ENCODE data around the gene HOXB9.

Gene HOXB9

DNA sequence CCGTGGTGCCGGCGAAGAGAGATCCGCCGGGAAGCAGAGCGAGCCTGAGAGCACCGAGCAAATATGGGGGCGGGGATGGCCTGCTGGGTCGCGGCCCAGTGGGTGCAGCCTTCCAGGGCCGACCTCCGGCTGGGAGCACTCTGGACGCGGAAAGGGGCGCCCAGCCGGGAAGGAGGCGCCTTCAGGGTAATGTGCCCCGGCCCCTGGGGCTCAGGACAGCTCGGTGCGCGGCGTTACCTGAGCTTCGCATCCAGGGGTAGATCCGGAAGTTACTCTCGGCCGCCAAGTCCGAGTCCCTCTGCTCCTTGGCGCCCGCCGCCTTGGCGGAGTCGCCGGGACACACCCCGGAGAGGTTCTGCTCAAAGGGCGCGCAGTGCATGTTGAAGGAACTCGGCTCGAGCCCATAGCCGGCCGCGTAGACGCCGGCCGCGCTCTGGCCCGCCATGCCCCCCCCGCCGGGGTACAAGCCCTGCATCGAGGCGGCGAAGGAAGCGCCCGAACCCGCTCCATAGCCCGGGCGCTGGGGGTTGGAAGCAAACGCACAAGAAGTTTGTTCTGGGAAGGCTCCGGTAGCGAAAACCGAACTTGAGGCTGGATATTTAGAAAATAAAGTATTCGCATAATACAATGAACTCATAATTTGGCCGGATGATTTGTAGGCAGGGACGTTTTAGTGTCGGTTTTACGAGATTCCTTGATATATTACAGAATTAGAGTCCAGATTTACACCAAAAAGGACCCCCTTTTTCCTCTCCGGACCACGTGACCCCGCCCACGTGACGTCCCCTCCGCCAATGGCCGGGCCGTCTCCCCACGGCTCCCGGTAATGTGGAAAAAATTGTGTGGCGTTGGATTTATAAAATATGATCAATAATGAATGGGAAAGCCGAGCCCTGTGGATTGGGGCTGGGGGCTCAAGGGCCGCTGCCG lies 15.6 kb downstream of the HOXB9 start, which contains the start of gene HOXB7:
Gene HOXB7, minus strand, starts transcription at position 736 of the 930 bp plus-strand sequence. Its CDS starts 99 bp downstream, at position 637.
- DNase-seq (ENCODE audit: low read depth) = no peak

- no peak for DNase-seq (ENCODE audit: low read depth)
Measured at GRCh38 chr17:48609759-48610281, 16.3 kb downstream of the HOXB9 start.

GRCh38 chr17:48609033-48609432 lies 17.1 kb downstream of the HOXB9 start:
- DNase-seq (ENCODE audit: low read depth) = no peak

DNA sequence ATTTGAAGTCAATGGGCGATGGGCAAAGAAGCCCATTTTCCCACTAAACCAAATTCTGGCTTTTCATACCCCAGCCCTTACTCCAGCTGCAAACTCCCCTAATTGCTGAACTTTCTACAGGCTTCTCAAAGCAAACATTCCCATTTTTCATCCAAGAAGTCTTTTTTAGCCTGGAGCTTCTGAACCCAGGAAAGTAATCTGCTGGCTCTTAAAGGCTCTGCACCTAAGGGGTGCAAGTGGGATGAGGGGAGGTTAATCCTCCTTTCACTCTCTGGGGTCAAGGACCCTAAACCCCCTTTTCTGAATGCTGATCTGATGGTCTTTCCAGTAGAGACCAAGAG lies 17.7 kb downstream of the HOXB9 start:
- no peak for DNase-seq (ENCODE audit: low read depth)

DNA sequence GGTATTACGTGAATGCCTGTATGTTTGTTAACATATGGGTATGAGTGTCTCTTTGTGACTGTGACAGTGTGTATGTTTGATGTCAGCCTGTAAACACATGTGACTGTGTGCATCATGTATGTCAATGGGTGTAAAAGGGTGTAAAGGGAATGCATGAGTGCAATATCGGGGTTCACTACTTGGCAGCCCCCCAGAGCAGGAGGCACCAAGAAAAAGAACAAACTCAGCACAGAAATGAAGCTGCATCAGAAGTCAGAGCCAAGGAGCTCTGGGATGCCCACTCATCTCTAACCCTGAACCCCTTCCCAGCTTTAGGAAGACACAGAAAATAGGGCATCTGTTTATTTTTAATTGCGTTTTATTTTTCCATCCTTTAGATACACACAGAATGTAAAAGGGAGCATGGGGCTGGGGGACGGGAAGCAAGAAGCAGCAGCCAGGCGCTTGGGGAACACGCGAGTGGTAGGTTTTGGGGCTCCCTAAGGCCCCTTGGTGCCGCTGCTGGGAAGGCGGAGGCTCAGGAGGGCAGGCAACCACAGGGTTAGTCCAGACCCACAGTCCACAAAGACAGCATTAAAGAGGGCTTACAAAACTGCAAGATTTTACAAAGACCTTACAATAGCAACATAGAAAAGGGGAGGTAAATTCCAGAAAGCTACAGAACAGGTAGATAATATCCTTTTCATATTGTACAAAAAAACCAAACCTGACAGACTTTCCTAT lies 19.1 kb downstream of the HOXB9 start:
- DNase-seq (ENCODE audit: low read depth) = no peak

DNA sequence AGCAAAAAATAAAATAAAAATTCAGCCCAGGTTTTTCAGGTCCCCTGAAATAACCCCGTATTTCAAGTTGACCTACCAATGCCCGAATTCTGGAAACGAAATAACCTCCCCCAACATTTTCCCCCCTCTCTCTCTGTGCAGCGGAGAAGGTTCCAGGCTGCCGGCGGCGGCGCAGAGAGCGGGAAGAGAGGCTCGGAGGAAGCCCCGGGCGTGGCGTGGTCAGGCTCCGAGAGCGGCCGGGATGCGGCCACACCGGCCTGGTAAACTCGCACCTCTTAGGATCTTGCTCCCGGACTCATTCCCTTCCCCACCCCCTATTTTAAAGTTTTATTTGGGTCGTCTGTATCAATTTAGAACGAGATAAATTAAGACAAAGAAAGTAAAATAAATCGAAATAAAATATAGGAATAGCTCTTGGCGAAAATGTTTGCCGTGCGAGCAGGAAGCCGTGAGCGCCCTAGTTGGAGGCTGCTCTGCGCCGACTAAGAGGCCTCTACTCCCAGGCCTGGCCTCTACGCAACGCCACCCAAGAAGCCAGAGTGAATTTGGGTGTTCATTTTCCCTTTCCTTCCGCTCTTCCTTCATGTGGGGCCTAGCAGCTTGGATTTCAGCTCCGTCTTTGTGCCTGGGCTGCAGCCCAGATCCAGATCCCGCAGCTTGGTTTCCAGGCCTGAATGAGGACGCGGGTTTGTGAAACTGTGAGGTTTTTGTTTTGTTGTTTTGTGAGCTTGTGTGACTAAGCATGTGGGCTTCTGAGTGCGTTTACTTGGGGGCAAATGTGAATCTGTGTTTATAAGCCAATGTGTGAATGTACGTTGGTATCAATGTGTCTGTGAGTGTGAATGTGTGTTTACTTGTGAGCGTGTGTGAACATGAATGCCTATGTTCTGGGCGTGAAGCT lies 19.9 kb downstream of the HOXB9 start:
- no peak for DNase-seq (ENCODE audit: low read depth)

GRCh38 chr17:48605409-48605919 lies 20.7 kb downstream of the HOXB9 start:
- no peak for DNase-seq (ENCODE audit: low read depth)

DNA sequence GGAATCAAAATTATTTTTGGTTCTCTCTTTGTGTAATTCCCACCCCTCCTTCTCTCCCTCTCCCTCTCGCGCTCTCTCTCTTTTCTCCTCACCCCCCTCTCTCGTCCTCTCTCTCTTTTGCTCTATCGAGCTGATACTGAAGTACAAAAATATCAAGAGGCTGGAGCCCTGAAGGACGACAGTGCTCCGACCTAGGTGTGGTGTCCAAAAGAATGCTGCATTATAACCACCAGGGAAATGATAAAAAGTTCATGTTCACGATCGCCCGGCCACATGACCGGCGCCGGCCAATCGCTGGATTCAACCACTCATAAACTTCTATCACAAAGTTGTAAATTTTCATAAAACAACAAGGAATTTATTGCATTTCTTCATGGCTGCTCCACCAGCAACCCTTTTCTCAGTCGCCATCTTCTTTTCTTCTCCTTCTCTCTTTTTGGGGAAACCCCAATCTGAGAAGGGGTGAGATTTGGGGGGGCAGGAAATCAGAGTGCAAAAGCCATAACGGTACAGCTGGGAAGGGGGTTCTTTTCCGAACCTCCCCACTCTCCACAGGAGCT lies 21.3 kb downstream of the HOXB9 start, which contains the start of gene HOXB6:
Gene HOXB6, minus strand, starts transcription at position 217 of the 560 bp plus-strand sequence. CDS start 6,836 bp downstream, outside the sequence.
- DNase-seq (ENCODE audit: low read depth) = no peak

DNA sequence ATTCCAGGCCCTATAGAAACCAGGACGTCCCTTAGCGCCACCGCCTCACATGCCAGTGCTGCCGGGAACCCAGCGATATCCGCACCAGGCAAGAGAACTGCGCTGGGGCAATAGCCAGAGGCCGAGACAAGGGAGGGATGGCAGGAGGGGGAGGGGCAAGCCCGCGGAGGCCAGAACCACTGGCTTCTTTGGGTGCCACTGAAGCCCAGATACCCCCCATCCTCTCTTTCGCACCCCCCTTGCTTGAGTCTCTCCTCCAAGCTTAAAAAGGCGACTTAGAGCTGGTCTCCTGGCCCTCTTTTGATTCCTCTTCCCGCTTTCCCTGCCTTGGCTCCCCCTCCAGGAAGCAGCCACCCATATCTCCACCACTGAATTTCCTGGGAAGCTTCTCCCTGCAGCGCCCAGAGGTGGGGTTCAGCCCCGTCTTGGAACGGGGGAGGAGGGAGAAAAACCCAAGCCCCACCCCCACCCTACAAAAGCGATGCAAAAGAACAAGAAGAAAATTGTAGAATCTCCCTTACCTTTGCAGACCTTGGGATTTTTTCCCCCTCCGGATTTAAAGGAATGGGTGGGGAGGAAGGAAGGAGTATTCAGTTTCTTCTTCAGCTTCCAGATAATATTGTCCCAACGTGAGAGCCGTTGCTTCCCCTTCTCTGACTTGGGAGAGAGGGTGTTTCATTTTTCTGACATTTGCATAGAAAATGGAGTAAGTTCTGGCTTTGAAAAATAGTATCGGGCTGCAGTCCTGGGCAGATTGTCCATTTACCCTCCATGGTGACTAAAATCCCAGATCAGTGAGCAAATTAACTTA lies 22.0 kb downstream of the HOXB9 start:
- no peak for DNase-seq (ENCODE audit: low read depth)

DNA sequence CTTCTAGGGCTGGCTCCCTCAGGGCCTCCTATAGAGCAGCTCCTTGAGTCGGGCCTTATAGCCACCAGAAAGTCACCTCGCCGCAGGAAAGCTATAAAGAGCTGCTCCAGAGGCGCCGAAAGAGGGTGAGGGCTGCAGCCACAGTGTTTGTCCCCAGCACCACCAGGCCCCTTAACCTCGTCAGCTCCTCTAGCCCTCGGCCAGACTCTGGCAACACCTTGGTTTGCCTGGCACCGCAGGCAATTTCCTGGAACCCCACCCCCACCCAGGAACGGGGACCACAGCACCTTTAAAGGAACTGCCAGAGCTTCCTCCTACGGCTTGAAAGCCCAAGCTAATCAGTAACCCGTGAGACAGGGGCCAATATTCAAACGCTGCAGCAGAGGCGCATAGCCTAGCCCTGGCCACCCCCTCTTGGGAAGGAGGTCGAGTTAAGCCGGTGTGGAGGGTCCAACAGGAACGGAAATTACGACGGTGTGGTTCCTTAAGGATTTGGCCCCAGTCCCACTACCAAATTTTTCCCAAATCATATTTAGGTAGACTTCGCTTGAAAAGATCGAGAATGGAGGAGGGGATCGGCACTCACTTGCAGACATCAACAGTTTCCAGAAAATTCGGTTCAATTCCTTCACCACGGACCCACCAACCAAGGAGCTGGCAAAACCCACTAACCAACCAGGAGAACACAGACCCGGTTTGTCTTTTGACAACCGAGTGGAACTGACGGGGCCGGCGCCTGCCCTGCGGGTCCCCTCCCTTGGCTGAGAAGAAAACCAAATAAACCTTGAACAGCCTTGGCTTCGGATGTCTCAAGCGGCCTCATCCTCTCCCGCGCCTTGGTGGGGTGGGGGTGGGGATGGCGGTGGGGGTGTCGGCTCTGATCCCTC lies 24.4 kb downstream of the HOXB9 start:
- DNase-seq (ENCODE audit: low read depth) = no peak

GRCh38 chr17:48601207-48601538 lies 25.0 kb downstream of the HOXB9 start:
- no peak for DNase-seq (ENCODE audit: low read depth)

GRCh38 chr17:48600244-48601098 lies 25.7 kb downstream of the HOXB9 start:
- DNase-seq (ENCODE audit: low read depth) = no peak

DNA sequence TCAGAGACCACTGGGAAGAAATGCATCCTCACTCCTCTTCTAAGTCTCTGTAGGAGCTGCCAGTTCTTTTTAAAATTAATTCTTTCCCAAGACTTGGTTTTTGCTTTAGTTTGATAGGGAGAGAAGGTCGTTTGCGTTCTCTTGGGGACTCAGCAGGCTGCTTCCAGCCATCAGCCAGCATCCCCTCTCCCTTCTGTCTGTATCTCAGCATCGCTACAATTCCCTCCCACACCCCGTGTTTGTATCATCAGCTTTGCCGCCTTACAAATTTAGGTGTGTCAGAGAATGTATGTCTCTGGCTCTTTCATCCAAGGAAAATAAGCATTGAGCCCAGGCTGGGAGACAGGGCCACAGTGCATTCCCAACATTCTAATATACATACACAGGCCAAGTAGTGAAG lies 26.8 kb downstream of the HOXB9 start:
- no peak for DNase-seq (ENCODE audit: low read depth)

DNA sequence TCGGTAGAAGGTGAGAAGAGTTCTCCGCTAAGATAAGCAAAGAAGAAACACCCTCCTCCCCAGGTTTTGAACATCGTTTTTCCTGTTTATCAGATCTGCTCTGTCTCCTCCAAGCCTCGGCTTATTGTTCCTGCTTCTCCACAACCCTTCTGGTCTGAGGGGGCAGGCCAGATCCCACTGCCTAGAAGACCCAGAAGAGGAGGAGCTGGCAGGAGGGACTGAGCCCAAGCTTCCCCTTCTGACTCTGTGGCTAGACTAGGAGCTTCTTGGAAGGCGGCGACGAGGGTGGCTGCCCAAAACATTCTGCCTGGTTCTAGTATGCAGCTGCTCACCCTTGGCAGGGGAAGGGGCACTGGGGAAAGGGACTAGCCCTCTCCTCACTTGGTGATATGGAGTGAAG lies 27.4 kb downstream of the HOXB9 start:
- DNase-seq (ENCODE audit: low read depth) = no peak

DNA sequence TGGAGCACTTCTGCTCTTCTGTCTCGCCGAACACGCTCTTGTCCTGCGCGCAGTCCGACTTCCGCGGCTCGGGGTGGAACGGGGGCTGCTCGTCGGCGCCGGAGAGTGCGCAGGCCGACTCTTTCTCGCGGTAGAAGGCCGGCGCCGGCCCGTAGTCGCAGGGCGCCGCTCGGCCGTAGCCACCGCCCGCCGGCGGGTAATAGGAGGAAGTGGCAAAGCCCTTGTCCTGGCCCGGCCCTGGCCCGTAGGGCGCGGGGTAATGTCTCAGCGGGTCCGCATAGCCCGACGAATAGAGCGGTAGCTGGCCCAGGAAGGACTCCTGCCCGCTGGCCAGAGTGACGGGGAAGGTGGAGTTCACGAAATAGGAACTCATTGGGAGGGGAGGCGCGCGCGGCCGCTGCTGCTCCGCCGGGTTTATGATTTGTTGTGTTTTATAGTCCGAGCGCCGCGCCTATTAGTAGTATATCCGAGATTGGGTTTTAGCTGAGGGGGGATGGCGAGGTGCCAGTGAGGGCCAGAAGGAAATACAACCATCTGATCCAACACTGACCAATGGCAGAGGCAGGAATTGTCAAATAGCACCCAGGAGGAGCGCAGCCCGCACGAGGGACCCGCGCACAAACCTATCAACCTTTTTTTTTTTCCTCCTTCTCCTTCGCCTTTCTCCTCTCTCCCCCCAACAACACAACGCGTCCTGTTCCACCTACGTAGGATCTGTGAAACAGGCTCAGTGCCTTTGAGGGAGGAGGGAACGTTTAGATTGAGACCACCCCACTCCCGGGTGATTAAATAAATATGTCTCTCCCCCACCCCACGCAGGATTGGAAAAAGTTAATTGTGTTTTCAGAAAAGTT lies 28.2 kb downstream of the HOXB9 start:
- DNase-seq (ENCODE audit: low read depth) = no peak

DNA sequence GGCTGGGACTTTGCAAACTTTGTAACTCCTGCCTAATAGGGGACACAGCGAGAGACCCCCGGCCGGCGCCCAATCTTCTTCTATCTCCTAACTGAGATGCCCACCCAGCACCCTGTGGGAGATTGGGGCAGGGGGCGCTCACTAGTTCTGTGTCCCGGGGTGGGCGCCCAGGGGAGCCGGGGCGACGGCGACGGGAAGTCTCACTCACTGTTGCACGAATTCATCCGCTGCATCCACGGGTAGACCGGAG lies 28.7 kb downstream of the HOXB9 start:
- no peak for DNase-seq (ENCODE audit: low read depth)

DNA sequence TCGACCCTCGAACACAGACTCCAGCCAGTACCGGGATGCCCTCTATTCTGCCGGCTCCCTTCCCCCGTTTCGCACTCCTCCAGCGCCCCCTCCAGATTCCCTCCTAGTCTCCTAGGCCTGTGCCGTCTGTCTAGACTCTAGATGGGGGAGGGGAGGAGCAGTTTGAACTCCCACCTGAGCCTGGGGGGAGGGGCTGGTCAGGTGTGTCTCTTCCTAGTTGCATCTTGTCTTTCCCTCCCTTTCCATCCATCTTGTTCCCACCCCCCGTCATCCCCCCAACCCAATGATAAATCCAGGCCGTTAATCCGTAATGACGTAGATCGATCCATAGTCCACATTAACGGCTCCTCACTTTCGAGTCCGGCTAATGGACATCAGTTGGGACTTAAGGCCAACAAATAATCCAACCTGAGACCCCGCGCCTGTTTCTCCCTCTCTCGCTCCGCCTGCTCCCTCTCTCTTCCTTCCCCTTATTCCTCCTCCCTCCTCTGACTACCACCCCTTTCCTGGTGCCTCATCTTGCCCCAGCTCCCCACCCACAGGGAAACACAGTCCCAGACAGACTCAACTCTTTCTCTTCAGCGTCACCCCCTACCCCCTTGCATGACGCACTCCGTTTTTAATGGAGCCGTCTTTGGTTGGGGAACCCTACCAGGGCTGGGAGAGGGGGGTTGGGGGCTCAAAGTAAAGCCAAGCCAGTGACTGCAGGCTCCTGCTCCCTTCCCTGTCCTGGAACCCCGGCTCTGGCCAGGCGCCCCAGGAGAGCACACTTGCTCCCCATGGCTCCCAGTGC lies 29.2 kb downstream of the HOXB9 start:
- no peak for DNase-seq (ENCODE audit: low read depth)
